ENCODE data around the gene CHST12.

The CHST12 gene

GRCh38 chr7:2399848-2400587, 3.4 kb upstream of the CHST12 start:
- no peaks in the 10 kb centered on the region for H3K36me3 ChIP-seq (ENCODE audit: control insufficient read depth in 1 of 2, insufficient read depth in 2 of 2, low read length in 2 of 2)
- H3K9ac ChIP-seq (ENCODE audit: low read depth in 1 of 2, low read length in 2 of 2): peak overlapping the region in 1 of 2 donors; percentile 11
- peaks cover 17 to 27% of the 10 kb centered on the region in 2 donors for H3K4me1 ChIP-seq (ENCODE audit: control insufficient read depth in 1 of 2, insufficient read depth in 2 of 2, low read length in 2 of 2)
- H3K27me3 ChIP-seq (ENCODE audit: control insufficient read depth in 1 of 2, insufficient read depth in 2 of 2, low read length in 2 of 2): no peaks in the 10 kb centered on the region
- H3K4me3 ChIP-seq (ENCODE audit: low read depth in 1 of 2, low read length in 2 of 2): peak overlapping the region; percentile 23 to 30
- no peak overlapping the region for H3K27ac ChIP-seq (ENCODE audit: low read depth, low read length)
- H3K9me3 ChIP-seq (ENCODE audit: control insufficient read depth in 1 of 2, low read length in 2 of 2): no peaks in the 10 kb centered on the region

DNA sequence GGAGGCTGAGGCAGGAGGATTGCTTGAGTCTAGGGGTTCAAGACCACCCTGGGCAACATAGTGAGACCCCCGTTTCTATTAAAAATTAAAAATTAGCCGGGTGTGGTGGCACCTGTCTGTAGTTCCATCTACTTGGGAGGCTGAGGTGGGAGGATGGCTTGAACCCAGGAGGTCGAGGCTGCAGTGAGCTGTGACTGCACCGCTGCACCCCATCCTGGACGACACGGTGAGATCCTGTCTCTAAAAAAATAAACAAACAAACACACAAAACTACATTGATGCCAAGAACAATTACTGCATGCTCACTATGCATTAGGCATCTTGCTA, 761 bp upstream of the CHST12 start:
- no peaks in the 10 kb centered on the region for H3K27me3 ChIP-seq (ENCODE audit: control insufficient read depth in 1 of 2, insufficient read depth in 2 of 2, low read length in 2 of 2)
- no peaks in the 10 kb centered on the region for H3K36me3 ChIP-seq (ENCODE audit: control insufficient read depth in 1 of 2, insufficient read depth in 2 of 2, low read length in 2 of 2)
- peak overlapping the region; percentile 80 to 85 for H3K4me3 ChIP-seq (ENCODE audit: low read depth in 1 of 2, low read length in 2 of 2)
- H3K9ac ChIP-seq (ENCODE audit: low read depth in 1 of 2, low read length in 2 of 2): peak overlapping the region; percentile 29 to 43
- no peak overlapping the region for H3K27ac ChIP-seq (ENCODE audit: low read depth, low read length)
- H3K4me1 ChIP-seq (ENCODE audit: control insufficient read depth in 1 of 2, insufficient read depth in 2 of 2, low read length in 2 of 2): peaks cover 17 to 38% of the 10 kb centered on the region in 2 donors
- H3K9me3 ChIP-seq (ENCODE audit: control insufficient read depth in 1 of 2, low read length in 2 of 2): no peaks in the 10 kb centered on the region

DNA sequence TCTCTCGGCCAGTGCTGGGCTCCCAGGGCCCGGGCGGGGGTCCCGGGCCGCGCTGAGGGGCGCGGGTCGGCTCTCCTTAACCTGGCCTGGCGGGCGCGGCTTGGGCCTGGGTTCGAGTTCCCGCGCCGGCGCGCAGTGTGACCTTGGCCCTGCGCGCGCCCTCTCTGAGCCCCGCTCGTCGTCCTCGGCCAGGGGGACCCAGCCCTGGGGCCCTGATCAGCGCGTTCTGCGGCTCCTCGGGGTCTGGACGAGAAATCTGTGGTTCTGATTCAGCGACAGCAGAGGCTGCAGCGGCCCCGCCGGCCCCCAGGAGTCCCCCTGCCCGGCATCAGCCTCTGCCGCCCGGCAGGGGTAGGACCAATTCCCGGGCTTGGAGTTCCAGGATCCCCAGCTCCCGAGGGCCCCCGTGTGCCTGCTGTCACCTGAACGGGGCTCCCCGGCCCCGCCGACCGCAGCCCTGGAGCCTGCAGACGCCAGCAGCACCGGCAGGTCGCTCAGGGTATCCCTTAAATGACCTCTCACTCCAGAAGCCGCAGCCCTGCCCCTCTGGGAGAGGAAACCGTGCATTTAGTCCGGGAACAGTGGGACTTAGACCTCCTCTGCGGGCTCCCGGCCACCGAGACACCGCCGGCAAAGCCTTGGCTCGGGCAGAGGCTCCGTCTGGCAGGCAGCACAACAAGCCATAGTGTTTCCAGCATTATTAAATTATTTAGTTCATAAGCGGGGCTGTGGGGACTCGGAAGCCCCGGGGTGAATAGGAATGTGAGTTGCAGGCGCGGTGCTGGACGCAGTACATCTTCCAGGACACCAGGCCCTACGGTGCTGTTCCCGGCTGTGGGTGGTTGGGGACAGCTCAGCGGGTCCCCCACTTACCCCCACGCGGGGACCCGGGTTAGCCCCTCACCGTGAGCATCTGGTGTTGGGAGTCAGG, 572 bp downstream of the CHST12 start:
- Histone ChIP-seq H3K4me1 (ENCODE audit: control insufficient read depth in 1 of 2, insufficient read depth in 2 of 2, low read length in 2 of 2) (peaks cover 17 to 44% of the 10 kb centered on the region in 2 donors), H3K36me3 (ENCODE audit: control insufficient read depth in 1 of 2, insufficient read depth in 2 of 2, low read length in 2 of 2) (no peaks in the 10 kb centered on the region), H3K4me3 (ENCODE audit: low read depth in 1 of 2, low read length in 2 of 2) (peak overlapping the region; percentile 73 to 74), H3K27me3 (ENCODE audit: control insufficient read depth in 1 of 2, insufficient read depth in 2 of 2, low read length in 2 of 2) (no peaks in the 10 kb centered on the region), H3K27ac (ENCODE audit: low read depth, low read length) (no peak overlapping the region), H3K9me3 (ENCODE audit: control insufficient read depth in 1 of 2, low read length in 2 of 2) (no peaks in the 10 kb centered on the region), H3K9ac (ENCODE audit: low read depth in 1 of 2, low read length in 2 of 2) (peak overlapping the region; percentile 62 to 72)

- Histone ChIP-seq H3K9ac (ENCODE audit: low read depth in 1 of 2, low read length in 2 of 2) (peak overlapping the region; percentile 62 to 72), H3K36me3 (ENCODE audit: control insufficient read depth in 1 of 2, insufficient read depth in 2 of 2, low read length in 2 of 2) (no peaks in the 10 kb centered on the region), H3K4me3 (ENCODE audit: low read depth in 1 of 2, low read length in 2 of 2) (peak overlapping the region; percentile 73 to 74), H3K4me1 (ENCODE audit: control insufficient read depth in 1 of 2, insufficient read depth in 2 of 2, low read length in 2 of 2) (peaks cover 14 to 43% of the 10 kb centered on the region in 2 donors), H3K9me3 (ENCODE audit: control insufficient read depth in 1 of 2, low read length in 2 of 2) (no peaks in the 10 kb centered on the region), H3K27ac (ENCODE audit: low read depth, low read length) (no peak overlapping the region), H3K27me3 (ENCODE audit: control insufficient read depth in 1 of 2, insufficient read depth in 2 of 2, low read length in 2 of 2) (no peaks in the 10 kb centered on the region)
Observed at GRCh38 chr7:2404714-2405119, 1.3 kb downstream of the CHST12 start.

- H3K9ac ChIP-seq (ENCODE audit: low read depth in 1 of 2, low read length in 2 of 2): peak overlapping the region; percentile 28 to 48
- H3K4me3 ChIP-seq (ENCODE audit: low read depth in 1 of 2, low read length in 2 of 2): peak overlapping the region; percentile 73 to 74
- H3K36me3 ChIP-seq (ENCODE audit: control insufficient read depth in 1 of 2, insufficient read depth in 2 of 2, low read length in 2 of 2): no peaks in the 10 kb centered on the region
- peaks cover 9 to 39% of the 10 kb centered on the region in 2 donors for H3K4me1 ChIP-seq (ENCODE audit: control insufficient read depth in 1 of 2, insufficient read depth in 2 of 2, low read length in 2 of 2)
- no peak overlapping the region for H3K27ac ChIP-seq (ENCODE audit: low read depth, low read length)
- no peaks in the 10 kb centered on the region for H3K27me3 ChIP-seq (ENCODE audit: control insufficient read depth in 1 of 2, insufficient read depth in 2 of 2, low read length in 2 of 2)
- H3K9me3 ChIP-seq (ENCODE audit: control insufficient read depth in 1 of 2, low read length in 2 of 2): no peaks in the 10 kb centered on the region
Observed at GRCh38 chr7:2405201-2405600, 1.8 kb downstream of the CHST12 start.

DNA sequence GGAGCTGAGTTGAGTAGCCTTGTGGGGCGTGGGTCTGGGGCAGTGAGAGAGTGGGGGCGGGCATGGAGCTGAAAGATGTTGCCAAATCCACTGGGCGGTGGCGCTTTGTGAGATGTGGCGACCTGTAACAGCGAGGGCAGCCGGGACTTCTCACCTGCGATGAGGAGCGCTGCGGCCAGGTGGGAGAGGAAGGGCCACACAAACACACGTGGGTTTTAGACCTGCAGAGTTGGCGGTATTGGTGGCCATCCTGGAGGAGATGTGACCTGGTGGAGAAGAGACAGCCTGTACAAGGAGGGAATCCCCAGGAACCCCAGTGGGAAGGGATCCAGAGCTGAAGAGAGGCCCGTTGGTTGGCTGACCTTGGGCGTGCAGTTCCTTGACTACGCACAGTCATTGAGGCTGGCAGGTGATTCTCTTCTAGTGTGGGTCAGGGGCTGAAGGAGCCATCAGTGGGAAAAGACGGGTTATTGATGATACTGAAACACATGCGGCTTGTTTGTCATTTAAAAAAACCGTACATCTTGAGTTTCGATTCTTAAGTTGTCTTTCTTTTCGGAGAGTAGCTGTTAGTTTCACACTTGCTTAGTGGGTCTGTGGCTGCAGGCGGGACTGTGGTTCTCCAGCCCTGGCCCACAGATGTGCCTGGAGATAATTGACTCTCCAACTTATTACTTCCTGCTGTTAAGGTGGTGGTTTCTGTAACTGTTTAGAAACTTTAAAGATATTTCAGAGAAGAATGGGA, 2.4 kb downstream of the CHST12 start:
- no peaks in the 10 kb centered on the region for H3K9me3 ChIP-seq (ENCODE audit: control insufficient read depth in 1 of 2, low read length in 2 of 2)
- H3K4me3 ChIP-seq (ENCODE audit: low read depth in 1 of 2, low read length in 2 of 2): peak overlapping the region; percentile 58 to 73
- peaks cover 6 to 37% of the 10 kb centered on the region in 2 donors for H3K4me1 ChIP-seq (ENCODE audit: control insufficient read depth in 1 of 2, insufficient read depth in 2 of 2, low read length in 2 of 2)
- H3K27me3 ChIP-seq (ENCODE audit: control insufficient read depth in 1 of 2, insufficient read depth in 2 of 2, low read length in 2 of 2): no peaks in the 10 kb centered on the region
- peak overlapping the region; percentile 28 to 48 for H3K9ac ChIP-seq (ENCODE audit: low read depth in 1 of 2, low read length in 2 of 2)
- H3K27ac ChIP-seq (ENCODE audit: low read depth, low read length): no peak overlapping the region
- no peaks in the 10 kb centered on the region for H3K36me3 ChIP-seq (ENCODE audit: control insufficient read depth in 1 of 2, insufficient read depth in 2 of 2, low read length in 2 of 2)

GRCh38 chr7:2409745-2410414, 6.5 kb downstream of the CHST12 start:
- Histone ChIP-seq H3K27ac (ENCODE audit: low read depth, low read length) (peak overlapping the region; percentile 30), H3K4me3 (ENCODE audit: low read depth in 1 of 2, low read length in 2 of 2) (no peak overlapping the region), H3K4me1 (ENCODE audit: control insufficient read depth in 1 of 2, insufficient read depth in 2 of 2, low read length in 2 of 2) (peaks cover 6 to 32% of the 10 kb centered on the region in 2 donors), H3K27me3 (ENCODE audit: control insufficient read depth in 1 of 2, insufficient read depth in 2 of 2, low read length in 2 of 2) (no peaks in the 10 kb centered on the region), H3K9me3 (ENCODE audit: control insufficient read depth in 1 of 2, low read length in 2 of 2) (no peaks in the 10 kb centered on the region), H3K36me3 (ENCODE audit: control insufficient read depth in 1 of 2, insufficient read depth in 2 of 2, low read length in 2 of 2) (no peaks in the 10 kb centered on the region), H3K9ac (ENCODE audit: low read depth in 1 of 2, low read length in 2 of 2) (no peak overlapping the region)

- no peak overlapping the region for H3K9ac ChIP-seq (ENCODE audit: low read depth in 1 of 2, low read length in 2 of 2)
Observed at GRCh38 chr7:2411049-2411448, 7.6 kb downstream of the CHST12 start.

GRCh38 chr7:2411815-2412586, 8.6 kb downstream of the CHST12 start:
- Histone ChIP-seq H3K36me3 (ENCODE audit: control insufficient read depth in 1 of 2, insufficient read depth in 2 of 2, low read length in 2 of 2) (no peaks in the 10 kb centered on the region), H3K27me3 (ENCODE audit: control insufficient read depth in 1 of 2, insufficient read depth in 2 of 2, low read length in 2 of 2) (no peaks in the 10 kb centered on the region), H3K4me1 (ENCODE audit: control insufficient read depth in 1 of 2, insufficient read depth in 2 of 2, low read length in 2 of 2) (peaks cover 6 to 20% of the 10 kb centered on the region in 2 donors), H3K9ac (ENCODE audit: low read depth in 1 of 2, low read length in 2 of 2) (no peak overlapping the region), H3K4me3 (ENCODE audit: low read depth in 1 of 2, low read length in 2 of 2) (no peak overlapping the region), H3K9me3 (ENCODE audit: control insufficient read depth in 1 of 2, low read length in 2 of 2) (no peaks in the 10 kb centered on the region), H3K27ac (ENCODE audit: low read depth, low read length) (no peak overlapping the region)

More at GRCh38 chr7:2411049-2411448, 7.6 kb downstream of the CHST12 start:
- peaks cover 6 to 23% of the 10 kb centered on the region in 2 donors for H3K4me1 ChIP-seq (ENCODE audit: control insufficient read depth in 1 of 2, insufficient read depth in 2 of 2, low read length in 2 of 2)
- no peak overlapping the region for H3K4me3 ChIP-seq (ENCODE audit: low read depth in 1 of 2, low read length in 2 of 2)
- no peaks in the 10 kb centered on the region for H3K36me3 ChIP-seq (ENCODE audit: control insufficient read depth in 1 of 2, insufficient read depth in 2 of 2, low read length in 2 of 2)
- no peaks in the 10 kb centered on the region for H3K27me3 ChIP-seq (ENCODE audit: control insufficient read depth in 1 of 2, insufficient read depth in 2 of 2, low read length in 2 of 2)
- no peak overlapping the region for H3K27ac ChIP-seq (ENCODE audit: low read depth, low read length)
- H3K9me3 ChIP-seq (ENCODE audit: control insufficient read depth in 1 of 2, low read length in 2 of 2): no peaks in the 10 kb centered on the region

All from duodenal mucosa (tissue), 2 donors.